ENCODE results near the gene TADA1.
A peak's percentile ranks its signal among the peaks of the same experiment; 100 is the strongest.

The TADA1 gene

GRCh38 chr1:166876540-166876838 is 425 bp upstream of the TADA1 start:
- TF ChIP-seq, protein P1, sequence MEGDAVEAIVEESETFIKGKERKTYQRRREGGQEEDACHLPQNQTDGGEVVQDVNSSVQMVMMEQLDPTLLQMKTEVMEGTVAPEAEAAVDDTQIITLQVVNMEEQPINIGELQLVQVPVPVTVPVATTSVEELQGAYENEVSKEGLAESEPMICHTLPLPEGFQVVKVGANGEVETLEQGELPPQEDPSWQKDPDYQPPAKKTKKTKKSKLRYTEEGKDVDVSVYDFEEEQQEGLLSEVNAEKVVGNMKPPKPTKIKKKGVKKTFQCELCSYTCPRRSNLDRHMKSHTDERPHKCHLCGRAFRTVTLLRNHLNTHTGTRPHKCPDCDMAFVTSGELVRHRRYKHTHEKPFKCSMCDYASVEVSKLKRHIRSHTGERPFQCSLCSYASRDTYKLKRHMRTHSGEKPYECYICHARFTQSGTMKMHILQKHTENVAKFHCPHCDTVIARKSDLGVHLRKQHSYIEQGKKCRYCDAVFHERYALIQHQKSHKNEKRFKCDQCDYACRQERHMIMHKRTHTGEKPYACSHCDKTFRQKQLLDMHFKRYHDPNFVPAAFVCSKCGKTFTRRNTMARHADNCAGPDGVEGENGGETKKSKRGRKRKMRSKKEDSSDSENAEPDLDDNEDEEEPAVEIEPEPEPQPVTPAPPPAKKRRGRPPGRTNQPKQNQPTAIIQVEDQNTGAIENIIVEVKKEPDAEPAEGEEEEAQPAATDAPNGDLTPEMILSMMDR (IDR thresholded peaks at IDR 0.05; ENCODE audit: low read depth, low read length), result no peak
- peak overlapping the region; percentile 82 for H3K4me3 ChIP-seq (ENCODE audit: low read depth, low read length)

GRCh38 chr1:166875302-166875733 is 746 bp downstream of the TADA1 start:
- TF ChIP-seq, protein P1 (IDR thresholded peaks at IDR 0.05; ENCODE audit: low read depth, low read length), result no peak
- H3K4me3 ChIP-seq (ENCODE audit: low read depth, low read length), result peak overlapping the region; percentile 82

DNA sequence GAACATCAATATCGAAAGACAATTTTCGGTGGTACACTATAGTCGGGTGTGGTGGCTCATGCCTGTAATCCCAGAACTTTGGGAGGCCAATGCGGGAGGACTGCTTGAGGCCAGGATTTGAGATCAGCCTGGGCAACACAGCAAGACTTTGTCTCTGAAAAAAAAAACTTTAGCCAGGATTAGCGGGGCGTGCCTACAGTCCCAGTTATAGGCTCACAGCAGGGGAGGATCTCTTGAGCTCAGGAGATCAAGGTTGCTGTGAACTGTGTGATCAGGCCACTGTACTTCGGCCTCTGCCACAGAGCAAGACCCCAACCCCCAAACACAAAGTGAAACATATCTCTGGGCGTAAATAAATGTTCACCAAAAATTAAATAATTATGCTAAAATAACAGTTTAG is 1.6 kb downstream of the TADA1 start:
- TF ChIP-seq, protein P1 (IDR thresholded peaks at IDR 0.05; ENCODE audit: low read depth, low read length), result no peak
- H3K4me3 ChIP-seq (ENCODE audit: low read depth, low read length), result no peak overlapping the region

GRCh38 chr1:166870584-166870983 is 5.5 kb downstream of the TADA1 start:
- TF ChIP-seq, protein P1 (IDR thresholded peaks at IDR 0.05; ENCODE audit: low read depth, low read length), result no peak

DNA sequence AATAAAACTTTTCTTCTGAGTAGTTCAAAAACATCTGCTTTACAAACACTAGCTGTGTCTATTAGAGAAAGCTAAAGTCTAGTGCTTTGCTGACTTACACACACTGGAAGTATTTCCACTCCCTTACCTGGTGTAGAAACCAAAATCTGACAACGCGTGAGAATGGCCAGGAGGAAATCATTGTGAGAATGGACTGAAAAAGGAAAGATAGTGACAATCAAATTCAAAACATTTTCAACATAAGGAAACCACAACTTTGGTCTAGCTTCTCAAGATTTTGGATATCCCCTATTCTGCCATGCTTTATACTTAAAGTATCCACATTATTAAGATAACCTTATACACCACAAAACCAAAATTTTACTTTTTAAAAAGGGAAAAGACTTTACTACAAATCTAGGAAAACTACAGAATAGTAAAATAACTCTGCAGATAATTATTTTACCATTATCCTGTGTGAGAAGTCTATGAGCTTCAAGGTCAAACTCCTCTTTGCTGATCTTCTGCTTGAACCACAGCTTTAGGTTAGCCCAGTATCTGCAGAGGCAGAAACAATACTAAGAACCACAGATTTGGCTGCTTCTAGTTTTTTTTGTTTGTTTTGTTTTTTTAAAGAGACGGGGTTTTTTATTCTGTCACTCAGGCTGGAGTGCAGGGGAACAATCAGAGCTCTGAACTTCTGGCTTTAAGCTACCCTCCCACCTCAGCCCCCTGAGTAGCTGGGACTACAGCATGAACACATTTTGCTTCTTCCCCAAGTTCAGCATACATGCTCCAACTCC is 6.6 kb downstream of the TADA1 start:
- TF ChIP-seq, protein P1 (IDR thresholded peaks at IDR 0.05; ENCODE audit: low read depth, low read length), result no peak
- H3K4me3 ChIP-seq (ENCODE audit: low read depth, low read length), result no peak overlapping the region

More at GRCh38 chr1:166870584-166870983, 5.5 kb downstream of the TADA1 start:
- no peak overlapping the region for H3K4me3 ChIP-seq (ENCODE audit: low read depth, low read length)

DNA sequence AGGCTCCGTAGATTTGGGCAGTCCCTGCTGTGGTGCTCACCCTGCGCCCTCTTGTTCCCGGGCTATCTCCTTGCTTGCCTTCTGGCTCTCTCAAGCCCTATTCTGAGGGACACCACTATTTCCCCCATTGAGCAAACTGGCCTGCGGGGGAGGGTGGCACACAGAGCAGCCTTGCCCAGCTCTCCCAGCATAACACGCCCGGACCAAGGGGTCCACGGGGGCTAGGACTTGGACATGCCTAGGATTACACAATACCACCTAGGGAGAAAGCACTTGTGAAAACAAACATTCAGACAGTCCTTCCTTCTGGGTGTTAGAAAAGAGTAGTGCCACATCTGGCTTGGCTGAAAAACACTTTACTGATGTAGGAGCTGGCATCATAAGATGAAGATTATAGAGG is 7.4 kb downstream of the TADA1 start:
- TF ChIP-seq, protein P1 (IDR thresholded peaks at IDR 0.05; ENCODE audit: low read depth, low read length), result no peak
- no peak overlapping the region for H3K4me3 ChIP-seq (ENCODE audit: low read depth, low read length)

- TF ChIP-seq, protein P1 (IDR thresholded peaks at IDR 0.05; ENCODE audit: low read depth, low read length), result no peak
Measured at GRCh38 chr1:166865926-166866325, 10.1 kb downstream of the TADA1 start.

More at GRCh38 chr1:166865926-166866325, 10.1 kb downstream of the TADA1 start:
- H3K4me3 ChIP-seq (ENCODE audit: low read depth, low read length), result no peak overlapping the region

Data from WI38 (cell line).